H1 (cell line): ENCODE results near the gene KLF5. TPM values are rescaled to one million over a fixed set of nuclear protein-coding genes. Genes with fewer than 3 reads are reported as not detected.

Experiments
- CTCF ChIA-PET: fragments of 300-600 bp; sonication (Branson Sonifier 250); formaldehyde crosslinking; loops from one replicate; lab custom pipeline; 2021; ENCODE audit not compliant: partially characterized antibody; lab: Charles Lee
- POLR2A ChIA-PET: fragments of 300-600 bp; sonication (Branson Sonifier 250); formaldehyde crosslinking; loops from one replicate; lab custom pipeline; 2021; ENCODE audit warnings: inconsistent platforms; ENCODE audit not compliant: partially characterized antibody; lab: Charles Lee
- DNase-seq, 2 experiments: peaks; one replicate each; pipeline versions ENCODE4 v3.0.0 to v3.0.0-alpha.2; 2010 to 2022; ENCODE audit warnings: low spot score in 2 of 2, low read depth in 1 of 2, mixed read lengths in 1 of 2
- FAIRE-seq: peaks from 2 replicates; lab custom pipeline; 2011; peaks lifted over from hg19 to GRCh38; lab: Jason Lieb, UNC
- H2AFZ ChIP-seq: 2 replicates; pipeline ENCODE4 v1.8.1; 2012; ENCODE audit warnings: low read length, inconsistent platforms
- H2AK5ac ChIP-seq: 2 replicates; pipeline ENCODE4 v1.6.1; 2013; ENCODE audit warnings: low read depth, low read length
- H2BK120ac ChIP-seq: replicated peaks from 2 replicates; pipeline ENCODE3; 2013; ENCODE audit warnings: low read depth, low read length, inconsistent platforms
- H2BK12ac ChIP-seq: 2 replicates; pipeline ENCODE4 v1.6.1; 2013; ENCODE audit warnings: low read depth, low read length
- H2BK15ac ChIP-seq: 2 replicates; pipeline ENCODE4 v1.6.1; 2013; ENCODE audit warnings: low read length
- H2BK20ac ChIP-seq: 2 replicates; pipeline ENCODE4 v1.6.1; 2013; ENCODE audit warnings: low read length
- H2BK5ac ChIP-seq: 2 replicates; pipeline ENCODE4 v1.6.1; 2013; ENCODE audit warnings: low read depth, low read length
- H3K14ac ChIP-seq: 2 replicates; pipeline ENCODE4 v1.6.1; 2013; ENCODE audit warnings: inconsistent platforms; ENCODE audit not compliant: insufficient read length
- H3K18ac ChIP-seq: 2 replicates; pipeline ENCODE4 v1.6.1; 2013; ENCODE audit warnings: low read length; ENCODE audit errors: extremely low read depth
- H3K23ac ChIP-seq: 2 replicates; pipeline ENCODE4 v1.6.1; 2013; ENCODE audit warnings: inconsistent platforms; ENCODE audit not compliant: insufficient read length
- H3K23me2 ChIP-seq: 2 replicates; pipeline ENCODE4 v1.6.1; 2013; ENCODE audit warnings: low read depth, low read length
- H3K27ac ChIP-seq: 2 replicates; pipeline ENCODE4 v1.6.1; 2011; ENCODE audit warnings: low read depth, low read length, inconsistent platforms
- H3K27me3 ChIP-seq, 4 experiments: replicated peaks in 1 of 4; 1 replicate in 1 of 4; 2 replicates in 3 of 4; pipeline versions ENCODE4 v1.6.1 to v1.8.1; 2011 to 2013; ENCODE audit warnings: low read length in 3 of 4, mild to moderate bottlenecking in 3 of 4, inconsistent platforms in 2 of 4, mixed read lengths in 2 of 4, moderate library complexity in 1 of 4; ENCODE audit not compliant: control insufficient read depth in 3 of 4, insufficient read depth in 3 of 4; ENCODE audit errors: extremely low read depth in 1 of 4
- H3K36me3 ChIP-seq, 4 experiments: 2 replicates each; pipeline versions ENCODE4 v1.6.1 to v1.8.1; 2011 to 2013; ENCODE audit warnings: mild to moderate bottlenecking in 4 of 4, low read length in 3 of 4, moderate library complexity in 2 of 4, control low read depth in 1 of 4, inconsistent platforms in 1 of 4; ENCODE audit not compliant: insufficient read depth in 4 of 4, control insufficient read depth in 2 of 4
- H3K4ac ChIP-seq: replicated peaks from 2 replicates; pipeline ENCODE3; 2013; ENCODE audit warnings: low read length, low read depth, mixed read lengths, inconsistent platforms; ENCODE audit not compliant: insufficient read length
- H3K4me1 ChIP-seq, 4 experiments: replicated peaks in 1 of 4; 1 replicate in 1 of 4; 2 replicates in 3 of 4; pipeline versions ENCODE4 v1.6.1 to v1.8.1; 2011 to 2013; ENCODE audit warnings: low read length in 3 of 4, inconsistent platforms in 2 of 4, mixed read lengths in 1 of 4; ENCODE audit not compliant: insufficient read depth in 4 of 4, control insufficient read depth in 3 of 4
- H3K4me2 ChIP-seq, 2 experiments: 2 replicates each; pipeline versions ENCODE4 v1.6.1 to v1.8.1; 2011 to 2013; ENCODE audit warnings: low read depth in 2 of 2, low read length in 2 of 2, control low read depth in 1 of 2, inconsistent platforms in 1 of 2, mild to moderate bottlenecking in 1 of 2; ENCODE audit not compliant: insufficient read depth in 1 of 2
- H3K4me3 ChIP-seq, 4 experiments: fragments of 200-600, 300-600 bp in 1 of 4; sonication (generic), shearing (Covaris generic), sonication (Bioruptor Twin) in 1 of 4; 2 replicates each; pipeline versions ENCODE4 v1.5.1 to v1.8.1; 2011 to 2016; ENCODE audit warnings: low read length in 4 of 4, low read depth in 3 of 4, control low read depth in 2 of 4, inconsistent platforms in 2 of 4, mild to moderate bottlenecking in 2 of 4, mixed read lengths in 1 of 4, moderate library complexity in 1 of 4; ENCODE audit not compliant: insufficient read depth in 2 of 4; ENCODE audit errors: extremely low read depth in 1 of 4
- H3K56ac ChIP-seq: replicated peaks from 2 replicates; pipeline ENCODE3; 2013; ENCODE audit warnings: low read depth, mild to moderate bottlenecking, mixed read lengths, low read length, inconsistent platforms; ENCODE audit not compliant: insufficient read length
- H3K79me1 ChIP-seq: 2 replicates; pipeline ENCODE4 v1.6.1; 2013; ENCODE audit warnings: low read depth, low read length, control low read depth
- H3K79me2 ChIP-seq, 2 experiments: 2 replicates each; pipeline versions ENCODE4 v1.6.1 to v1.8.1; 2012 to 2013; ENCODE audit warnings: low read length in 2 of 2, mild to moderate bottlenecking in 2 of 2, inconsistent platforms in 1 of 2; ENCODE audit not compliant: insufficient read depth in 2 of 2, control insufficient read depth in 1 of 2
- H3K9ac ChIP-seq, 4 experiments: replicated peaks in 1 of 4; 1 replicate in 1 of 4; 2 replicates in 3 of 4; pipeline versions ENCODE4 v1.6.1 to v1.8.1; 2011 to 2013; ENCODE audit warnings: low read depth in 3 of 4, low read length in 3 of 4, control low read depth in 2 of 4, mild to moderate bottlenecking in 2 of 4, moderate library complexity in 2 of 4, inconsistent platforms in 1 of 4; ENCODE audit errors: extremely low read depth in 1 of 4
- H3K9me3 ChIP-seq, 2 experiments: 2 replicates each; pipeline versions ENCODE4 v1.6.1 to v1.8.1; 2012 to 2013; ENCODE audit warnings: mild to moderate bottlenecking in 2 of 2, moderate library complexity in 2 of 2, control low read depth in 1 of 2, inconsistent platforms in 1 of 2, low read depth in 1 of 2, low read length in 1 of 2, mixed read lengths in 1 of 2; ENCODE audit not compliant: insufficient read depth in 2 of 2
- H4K20me1 ChIP-seq, 2 experiments: replicated peaks in 1 of 2; 2 replicates each; pipeline versions ENCODE3 to v1.8.1; 2011 to 2013; ENCODE audit warnings: inconsistent platforms in 2 of 2, low read length in 2 of 2, mild to moderate bottlenecking in 1 of 2; ENCODE audit not compliant: insufficient read depth in 2 of 2, control insufficient read depth in 1 of 2
- H4K5ac ChIP-seq: 2 replicates; pipeline ENCODE4 v1.6.1; 2013; ENCODE audit warnings: low read length, low read depth, mixed read lengths, inconsistent platforms; ENCODE audit not compliant: insufficient read length
- H4K8ac ChIP-seq: 2 replicates; pipeline ENCODE4 v1.8.0; 2013; ENCODE audit warnings: mild to moderate bottlenecking, moderate library complexity, low read length, inconsistent platforms; ENCODE audit not compliant: insufficient read depth; ENCODE audit errors: extremely low read depth
- H4K91ac ChIP-seq: replicated peaks from 2 replicates; pipeline ENCODE3; 2013; ENCODE audit warnings: low read length, mixed read lengths, inconsistent platforms; ENCODE audit not compliant: insufficient read length
- RFX5 ChIP-seq: IDR thresholded peaks from 2 replicates; pipeline ENCODE4 v1.6.1; 2011; ENCODE audit warnings: low read depth, low read length, improper control_type of control experiment, borderline replicate concordance
- SIRT6 ChIP-seq: IDR thresholded peaks from one replicate; pipeline ENCODE4 v1.7.1; 2012; ENCODE audit warnings: low read length, inconsistent platforms
- WGBS, 2 experiments: shearing (Covaris generic) in 1 of 2; methylation state at CpG; one replicate each; pipeline versions ENCODE4 v1.1.6 to v1.1.7; 2013 to 2015; ENCODE audit warnings: low lambda C conversion rate in 2 of 2, mixed read lengths in 2 of 2, inconsistent platforms in 1 of 2, low coverage in 1 of 2, missing lambda C conversion rate in 1 of 2; ENCODE audit not compliant: insufficient replicate concordance in 2 of 2, insufficient coverage in 1 of 2, insufficient read length in 1 of 2; ENCODE audit errors: extremely low coverage in 1 of 2, missing lambda C conversion rate in 1 of 2; 5-methylcytosine and 5-hydroxymethylcytosine counted together
- polyA plus RNA-seq, 7 experiments: library from polyadenylated mRNA; depleted of rRNA in 3 of 7; stranded (reverse) in 5 of 7; unstranded in 2 of 7; fragments of >200 nt in 5 of 7; fragments of 200-250 nt in 2 of 7; gene quantifications; 1 replicate in 5 of 7; 2 replicates in 1 of 7; 4 replicates in 1 of 7; pipeline versions ENCODE4 v1.2.1 to v1.2.3, GENCODE V29; 2011 to 2013; ENCODE audit warnings: missing spikeins in 2 of 7, mixed read lengths in 2 of 7
- total RNA-seq: library from RNA; stranded (reverse); fragmentation: NEBNext Ultra II Directional; extraction: Animal tissue kit (Norgen Biotek cat#: 25700); gene quantifications from 2 replicates; pipeline ENCODE4 v1.2.1, GENCODE V29; 2021
- TF ChIP-seq, protein P1 (sequence below): IDR thresholded peaks from 2 replicates; pipeline ENCODE4 v1.6.1; 2011; ENCODE audit warnings: low read length, improper control_type of control experiment

Gene KLF5
- total and polyA plus RNA-seq, 2 of the 8 experiments (the other 6 are each of a cell fraction or from before 2014, with no cell fraction given): 1.2 to 2.3 TPM

DNA sequence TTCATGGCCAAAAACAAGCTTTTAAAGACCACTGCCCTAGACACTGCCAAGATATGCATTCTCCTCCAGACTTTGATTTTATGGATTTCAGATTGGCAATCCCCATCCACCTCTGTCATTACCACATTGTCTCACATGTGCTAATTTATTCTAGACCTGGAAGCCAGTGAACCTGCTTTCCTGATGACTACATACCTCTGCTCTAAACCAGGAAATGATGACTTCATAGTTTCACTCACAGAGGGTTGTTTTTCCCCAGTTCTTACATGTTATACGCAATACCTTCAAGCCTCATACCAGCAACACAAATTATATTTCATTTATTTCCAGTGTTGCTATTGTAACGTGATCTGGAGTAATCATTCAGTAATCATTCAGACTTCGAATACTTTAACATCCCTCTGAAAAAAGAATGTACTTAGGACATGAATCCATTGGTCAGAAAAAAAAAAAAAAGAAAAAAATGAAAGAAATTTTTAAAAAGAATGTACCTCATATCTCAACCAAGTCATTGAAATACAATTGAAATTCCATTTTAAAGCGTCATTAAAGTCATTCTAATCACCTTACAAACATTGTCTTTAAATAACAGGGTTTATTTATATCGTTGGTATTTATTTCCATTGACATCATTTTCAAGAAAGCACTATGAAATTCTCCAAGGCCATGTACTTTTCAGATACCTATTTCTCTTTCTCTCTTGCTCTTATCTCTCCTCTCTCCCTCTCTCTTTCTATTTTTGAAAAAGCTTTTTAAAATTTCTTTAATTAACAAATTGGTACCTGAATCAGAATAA lies 33.4 kb upstream of the KLF5 start:
- POLR2A ChIA-PET: no interaction called here
- Histone ChIP-seq H4K8ac (no peak overlapping the region), H3K9me3 (no peaks in the 10 kb centered on the region), H2BK5ac (no peak overlapping the region), H4K20me1 (no peaks in the 10 kb centered on the region), H3K14ac (no peak overlapping the region), H3K4me1 (no peaks in the 10 kb centered on the region), H3K4me3 (no peak overlapping the region), H3K23ac (no peak overlapping the region), H4K5ac (no peak overlapping the region), H3K27ac (no peak overlapping the region), H3K18ac (no peak overlapping the region), H2AFZ (no peak overlapping the region), H4K91ac (no peak overlapping the region), H2BK20ac (no peak overlapping the region), H2BK120ac (no peak overlapping the region), H2AK5ac (no peak overlapping the region), H3K4me2 (no peak overlapping the region), H3K27me3 (no peaks in the 10 kb centered on the region), H2BK12ac (no peak overlapping the region), H3K79me2 (no peaks in the 10 kb centered on the region), H2BK15ac (no peak overlapping the region), H3K36me3 (no peaks in the 10 kb centered on the region), H3K23me2 (no peaks in the 10 kb centered on the region), H3K56ac (no peak overlapping the region), H3K4ac (no peak overlapping the region), H3K9ac (no peak overlapping the region), H3K79me1 (no peaks in the 10 kb centered on the region)
- DNase-seq (no peak), FAIRE-seq (no peak)
- TF ChIP-seq SIRT6 (no peak), RFX5 (no peak)
- TF ChIP-seq, protein P1, sequence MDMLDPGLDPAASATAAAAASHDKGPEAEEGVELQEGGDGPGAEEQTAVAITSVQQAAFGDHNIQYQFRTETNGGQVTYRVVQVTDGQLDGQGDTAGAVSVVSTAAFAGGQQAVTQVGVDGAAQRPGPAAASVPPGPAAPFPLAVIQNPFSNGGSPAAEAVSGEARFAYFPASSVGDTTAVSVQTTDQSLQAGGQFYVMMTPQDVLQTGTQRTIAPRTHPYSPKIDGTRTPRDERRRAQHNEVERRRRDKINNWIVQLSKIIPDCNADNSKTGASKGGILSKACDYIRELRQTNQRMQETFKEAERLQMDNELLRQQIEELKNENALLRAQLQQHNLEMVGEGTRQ: no peak
- 88% methylated on average over 5 of the region's 5 CpGs; no CpG with 5 or more reads in 1 of the 2 experiments for WGBS, 2 experiments
- CTCF ChIA-PET: no interaction called here
